ENCODE measurements around the gene RAB20.

DNA sequence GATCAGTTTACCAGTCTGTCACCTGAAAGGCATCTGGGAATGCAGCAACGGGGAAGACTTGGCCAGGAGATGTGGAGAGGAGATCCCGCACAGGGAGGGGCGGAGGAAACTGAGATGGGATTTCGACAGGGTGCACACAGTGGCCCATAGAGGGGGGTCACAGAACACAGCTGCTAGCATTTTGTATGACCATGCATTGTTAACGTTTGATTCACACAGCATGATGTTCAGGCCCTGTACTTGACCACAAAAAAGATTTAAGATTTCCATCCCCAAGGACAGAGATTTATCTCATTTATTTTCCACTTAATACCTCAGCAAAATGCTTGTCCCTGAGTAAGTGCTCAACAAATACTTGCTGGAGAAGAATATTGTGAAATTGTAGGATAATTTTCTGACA lies 63.2 kb downstream of the RAB20 start:
- TF ChIP-seq LARP7 (IDR thresholded peaks at IDR 0.05) (no peak), NR1H2 (CRISPR knock-in tag; IDR thresholded peaks at IDR 0.05) (no peak), ZFP36 (IDR thresholded peaks at IDR 0.05; ENCODE audit: low read depth, low read length, partially characterized antibody) (no peak), RBBP5 (IDR thresholded peaks at IDR 0.05; ENCODE audit: borderline replicate concordance, insufficient read depth, low read length, poor library complexity, severe bottlenecking) (no peak), RNF2 (IDR thresholded peaks at IDR 0.05) (no peak), RBM25 (IDR thresholded peaks at IDR 0.05; ENCODE audit: low read depth, low read length, severe bottlenecking) (no peak), ZNF274 (IDR thresholded peaks at IDR 0.05; ENCODE audit: borderline replicate concordance, low read depth, low read length) (no peak), DNMT1 (IDR thresholded peaks at IDR 0.05) (no peak), EZH2 (IDR thresholded peaks at IDR 0.05; ENCODE audit: borderline replicate concordance, low read depth, low read length) (no peak), POLR2A (conservative IDR thresholded peaks at IDR 0.05) (no peak), MYNN (IDR thresholded peaks at IDR 0.05) (no peak), MYNN (CRISPR knock-in tag; IDR thresholded peaks at IDR 0.05) (no peak), TCF3 (CRISPR knock-in tag; IDR thresholded peaks at IDR 0.05) (no peak)
- TF ChIP-seq, protein P1, sequence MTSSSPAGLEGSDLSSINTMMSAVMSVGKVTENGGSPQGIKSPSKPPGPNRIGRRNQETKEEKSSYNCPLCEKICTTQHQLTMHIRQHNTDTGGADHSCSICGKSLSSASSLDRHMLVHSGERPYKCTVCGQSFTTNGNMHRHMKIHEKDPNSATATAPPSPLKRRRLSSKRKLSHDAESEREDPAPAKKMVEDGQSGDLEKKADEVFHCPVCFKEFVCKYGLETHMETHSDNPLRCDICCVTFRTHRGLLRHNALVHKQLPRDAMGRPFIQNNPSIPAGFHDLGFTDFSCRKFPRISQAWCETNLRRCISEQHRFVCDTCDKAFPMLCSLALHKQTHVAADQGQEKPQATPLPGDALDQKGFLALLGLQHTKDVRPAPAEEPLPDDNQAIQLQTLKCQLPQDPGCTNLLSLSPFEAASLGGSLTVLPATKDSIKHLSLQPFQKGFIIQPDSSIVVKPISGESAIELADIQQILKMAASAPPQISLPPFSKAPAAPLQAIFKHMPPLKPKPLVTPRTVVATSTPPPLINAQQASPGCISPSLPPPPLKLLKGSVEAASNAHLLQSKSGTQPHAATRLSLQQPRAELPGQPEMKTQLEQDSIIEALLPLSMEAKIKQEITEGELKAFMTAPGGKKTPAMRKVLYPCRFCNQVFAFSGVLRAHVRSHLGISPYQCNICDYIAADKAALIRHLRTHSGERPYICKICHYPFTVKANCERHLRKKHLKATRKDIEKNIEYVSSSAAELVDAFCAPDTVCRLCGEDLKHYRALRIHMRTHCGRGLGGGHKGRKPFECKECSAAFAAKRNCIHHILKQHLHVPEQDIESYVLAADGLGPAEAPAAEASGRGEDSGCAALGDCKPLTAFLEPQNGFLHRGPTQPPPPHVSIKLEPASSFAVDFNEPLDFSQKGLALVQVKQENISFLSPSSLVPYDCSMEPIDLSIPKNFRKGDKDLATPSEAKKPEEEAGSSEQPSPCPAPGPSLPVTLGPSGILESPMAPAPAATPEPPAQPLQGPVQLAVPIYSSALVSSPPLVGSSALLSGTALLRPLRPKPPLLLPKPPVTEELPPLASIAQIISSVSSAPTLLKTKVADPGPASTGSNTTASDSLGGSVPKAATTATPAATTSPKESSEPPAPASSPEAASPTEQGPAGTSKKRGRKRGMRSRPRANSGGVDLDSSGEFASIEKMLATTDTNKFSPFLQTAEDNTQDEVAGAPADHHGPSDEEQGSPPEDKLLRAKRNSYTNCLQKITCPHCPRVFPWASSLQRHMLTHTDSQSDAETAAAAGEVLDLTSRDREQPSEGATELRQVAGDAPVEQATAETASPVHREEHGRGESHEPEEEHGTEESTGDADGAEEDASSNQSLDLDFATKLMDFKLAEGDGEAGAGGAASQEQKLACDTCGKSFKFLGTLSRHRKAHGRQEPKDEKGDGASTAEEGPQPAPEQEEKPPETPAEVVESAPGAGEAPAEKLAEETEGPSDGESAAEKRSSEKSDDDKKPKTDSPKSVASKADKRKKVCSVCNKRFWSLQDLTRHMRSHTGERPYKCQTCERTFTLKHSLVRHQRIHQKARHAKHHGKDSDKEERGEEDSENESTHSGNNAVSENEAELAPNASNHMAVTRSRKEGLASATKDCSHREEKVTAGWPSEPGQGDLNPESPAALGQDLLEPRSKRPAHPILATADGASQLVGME (CRISPR knock-in tag; IDR thresholded peaks at IDR 0.05): no peak
- TF ChIP-seq, protein P2, sequence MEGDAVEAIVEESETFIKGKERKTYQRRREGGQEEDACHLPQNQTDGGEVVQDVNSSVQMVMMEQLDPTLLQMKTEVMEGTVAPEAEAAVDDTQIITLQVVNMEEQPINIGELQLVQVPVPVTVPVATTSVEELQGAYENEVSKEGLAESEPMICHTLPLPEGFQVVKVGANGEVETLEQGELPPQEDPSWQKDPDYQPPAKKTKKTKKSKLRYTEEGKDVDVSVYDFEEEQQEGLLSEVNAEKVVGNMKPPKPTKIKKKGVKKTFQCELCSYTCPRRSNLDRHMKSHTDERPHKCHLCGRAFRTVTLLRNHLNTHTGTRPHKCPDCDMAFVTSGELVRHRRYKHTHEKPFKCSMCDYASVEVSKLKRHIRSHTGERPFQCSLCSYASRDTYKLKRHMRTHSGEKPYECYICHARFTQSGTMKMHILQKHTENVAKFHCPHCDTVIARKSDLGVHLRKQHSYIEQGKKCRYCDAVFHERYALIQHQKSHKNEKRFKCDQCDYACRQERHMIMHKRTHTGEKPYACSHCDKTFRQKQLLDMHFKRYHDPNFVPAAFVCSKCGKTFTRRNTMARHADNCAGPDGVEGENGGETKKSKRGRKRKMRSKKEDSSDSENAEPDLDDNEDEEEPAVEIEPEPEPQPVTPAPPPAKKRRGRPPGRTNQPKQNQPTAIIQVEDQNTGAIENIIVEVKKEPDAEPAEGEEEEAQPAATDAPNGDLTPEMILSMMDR (IDR thresholded peaks at IDR 0.05 in 2 of 3, conservative IDR thresholded peaks at IDR 0.05 in 1 of 3; ENCODE audit: insufficient read depth in 2 of 3, low read depth in 1 of 3, low read length in 3 of 3): no peak
